ENCODE results near the gene C19orf12. TPM values are rescaled to one million over a fixed set of nuclear protein-coding genes. Genes with fewer than 3 reads are reported as not detected.

The C19orf12 gene
- total RNA-seq, 5 donors from 2014 or later (not counting 1 experiment from before 2014, with no cell fraction given): 25.1 to 38.7 (median 34.2) TPM

DNA sequence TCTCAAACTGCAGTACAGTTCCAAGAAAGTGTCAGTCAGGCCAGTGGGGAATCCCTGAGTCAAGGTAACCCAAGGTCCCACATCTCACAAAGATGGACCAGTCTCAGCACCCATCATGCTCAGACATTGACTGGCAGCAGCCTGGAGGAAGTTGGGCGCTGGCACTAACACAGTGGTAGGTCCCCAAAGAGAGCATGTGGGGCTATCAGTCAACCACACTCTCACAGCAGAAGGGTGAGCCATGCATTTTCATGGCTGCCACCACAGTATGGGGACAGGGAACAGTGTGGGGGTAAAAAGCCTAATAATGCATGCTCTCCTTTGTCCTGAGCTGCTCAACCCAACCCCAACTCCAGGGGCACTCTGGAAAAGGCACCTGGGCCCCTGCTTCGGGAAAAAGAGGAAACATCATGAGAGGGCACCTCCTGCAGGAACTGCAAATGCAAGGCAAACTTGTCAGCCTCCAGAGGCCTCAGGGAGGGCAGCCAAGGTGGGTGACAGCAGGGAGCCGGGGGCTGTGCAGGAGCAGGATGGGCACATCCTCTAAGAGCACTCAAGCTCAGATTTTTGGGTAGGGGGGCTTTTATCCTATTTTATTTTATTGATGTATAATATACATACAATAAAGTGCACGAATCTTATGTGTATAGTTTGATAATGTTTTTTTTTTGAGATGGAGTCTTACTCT, 59.3 kb downstream of the C19orf12 start:
- Histone ChIP-seq H3K9me3 (no peaks in the 10 kb centered on the region), H3K27ac (ENCODE audit: low read length) (no peak overlapping the region), H3K4me3 (ENCODE audit: control insufficient read depth in 1 of 2, extremely low read depth in 1 of 2, low read length in 1 of 2) (no peak overlapping the region), H3K36me3 (ENCODE audit: control insufficient read depth in 2 of 2, extremely low read depth in 1 of 2, insufficient read depth in 1 of 2, low read length in 1 of 2) (no peaks in the 10 kb centered on the region), H3K27me3 (replicated peaks in 1 of 2; ENCODE audit: control insufficient read depth in 2 of 2, extremely low read depth in 1 of 2, insufficient read depth in 2 of 2, low read length in 1 of 2) (no peaks in the 10 kb centered on the region), H3K4me1 (ENCODE audit: control insufficient read depth in 1 of 2, extremely low read depth in 1 of 2, insufficient read depth in 2 of 2, low read length in 2 of 2) (peaks cover 7 to 15% of the 10 kb centered on the region in 2 experiments)
- CTCF ChIA-PET: interaction anchor here in 1 of 2 donors (0.7 kb wide), 1 partner anchor 16 kb away, joined by 3 read pairs; no protein-coding TSS in a partner anchor
- H3K36me3 Mint-ChIP-seq: no peaks in the 10 kb centered on the region
- H3K4me3 Mint-ChIP-seq: no peak overlapping the region
- DNase-seq (no peak), ATAC-seq (replicated peaks in 1 of 4) (no peak)
- POLR2A ChIA-PET: no interaction called here
- WGBS (ENCODE audit: insufficient coverage): 33% methylated on average over 1 of the region's 4 CpGs
- H3K4me1 Mint-ChIP-seq: peaks cover 11 to 25% (median 15%) of the 10 kb centered on the region in 3 donors
- H3K27me3 Mint-ChIP-seq: no peaks in the 10 kb centered on the region
- no peaks in the 10 kb centered on the region for H3K9me3 Mint-ChIP-seq
- no peak overlapping the region for H3K27ac Mint-ChIP-seq

DNA sequence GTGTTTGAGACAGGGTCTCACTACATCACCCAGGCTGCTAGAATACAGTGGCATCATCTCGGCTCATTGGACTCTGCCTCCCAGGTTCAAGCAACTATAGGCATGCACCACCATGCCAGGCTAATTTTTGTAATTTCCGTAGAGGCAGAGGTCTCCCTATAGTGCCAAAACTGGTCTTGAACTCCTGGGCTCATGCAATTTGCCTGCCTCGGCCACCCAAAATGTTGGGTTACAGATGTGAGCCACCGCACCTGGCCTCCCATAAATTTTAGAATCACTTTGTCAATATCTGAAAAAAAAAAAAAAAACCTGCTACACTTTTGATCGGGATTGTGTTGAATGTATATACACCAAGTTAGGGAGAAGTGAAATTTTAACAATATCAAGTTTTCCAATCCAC, 61.7 kb downstream of the C19orf12 start:
- H3K4me1 Mint-ChIP-seq: peaks cover 8 to 16% (median 13%) of the 10 kb centered on the region in 3 donors
- Histone ChIP-seq H3K4me1 (ENCODE audit: control insufficient read depth in 1 of 2, extremely low read depth in 1 of 2, insufficient read depth in 2 of 2, low read length in 2 of 2) (peaks cover 0 to 5% of the 10 kb centered on the region in 2 experiments), H3K36me3 (ENCODE audit: control insufficient read depth in 2 of 2, extremely low read depth in 1 of 2, insufficient read depth in 1 of 2, low read length in 1 of 2) (no peaks in the 10 kb centered on the region), H3K4me3 (ENCODE audit: control insufficient read depth in 1 of 2, extremely low read depth in 1 of 2, low read length in 1 of 2) (no peak overlapping the region), H3K9me3 (no peaks in the 10 kb centered on the region), H3K27ac (ENCODE audit: low read length) (no peak overlapping the region), H3K27me3 (replicated peaks in 1 of 2; ENCODE audit: control insufficient read depth in 2 of 2, extremely low read depth in 1 of 2, insufficient read depth in 2 of 2, low read length in 1 of 2) (no peaks in the 10 kb centered on the region)
- ChIA-PET POLR2A (no interaction called here), CTCF (no interaction called here)
- H3K27me3 Mint-ChIP-seq: no peaks in the 10 kb centered on the region
- H3K4me3 Mint-ChIP-seq: no peak overlapping the region
- 86% methylated on average over 1 of the region's 5 CpGs for WGBS (ENCODE audit: insufficient coverage)
- ATAC-seq (replicated peaks in 1 of 4): no peak
- H3K27ac Mint-ChIP-seq: no peak overlapping the region
- no peaks in the 10 kb centered on the region for H3K36me3 Mint-ChIP-seq
- no peak for DNase-seq
- H3K9me3 Mint-ChIP-seq: no peaks in the 10 kb centered on the region

DNA sequence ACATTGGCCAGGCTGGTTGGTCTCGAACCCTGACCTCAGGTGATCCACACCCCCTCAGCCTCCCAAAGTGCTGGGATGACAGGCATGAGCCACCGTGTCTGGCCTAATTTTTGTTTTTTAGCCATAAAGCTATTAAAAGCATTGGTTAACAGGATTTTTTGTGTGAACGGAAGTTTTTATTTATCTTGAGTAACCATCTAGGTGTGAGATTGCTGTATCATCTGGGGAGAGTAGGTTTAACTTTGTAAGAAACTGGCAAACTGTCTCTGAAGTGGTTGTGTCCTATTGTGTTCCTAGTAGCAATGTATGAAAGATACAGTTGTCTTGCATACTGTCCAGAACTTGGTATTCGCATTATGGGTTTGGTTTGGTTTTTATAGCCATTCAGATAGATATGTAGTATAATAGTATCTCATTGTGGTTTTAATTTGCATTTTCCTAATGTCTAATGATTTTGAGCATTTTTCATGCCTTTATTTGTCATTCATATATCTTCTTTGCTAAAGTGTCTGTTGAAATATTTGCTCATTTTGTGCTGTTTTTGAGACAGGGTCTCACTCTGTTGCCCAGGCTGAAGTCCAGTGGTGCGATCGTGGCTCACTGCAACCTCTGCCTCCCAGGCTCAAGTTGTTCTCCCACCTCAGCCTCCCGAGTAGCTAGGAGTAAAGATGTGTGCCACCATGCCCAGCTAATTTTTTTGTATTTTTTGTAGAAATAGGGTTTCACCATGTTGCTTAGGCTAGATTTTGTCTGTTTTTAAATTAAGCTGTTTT, 63.3 kb downstream of the C19orf12 start:
- no peak overlapping the region for H3K4me3 Mint-ChIP-seq
- ATAC-seq (replicated peaks in 1 of 4) (no peak), DNase-seq (no peak)
- Histone ChIP-seq H3K4me3 (ENCODE audit: control insufficient read depth in 1 of 2, extremely low read depth in 1 of 2, low read length in 1 of 2) (no peak overlapping the region), H3K27ac (ENCODE audit: low read length) (no peak overlapping the region), H3K36me3 (ENCODE audit: control insufficient read depth in 2 of 2, extremely low read depth in 1 of 2, insufficient read depth in 1 of 2, low read length in 1 of 2) (no peaks in the 10 kb centered on the region), H3K4me1 (ENCODE audit: control insufficient read depth in 1 of 2, extremely low read depth in 1 of 2, insufficient read depth in 2 of 2, low read length in 2 of 2) (peaks cover 0 to 5% of the 10 kb centered on the region in 2 experiments), H3K9me3 (no peaks in the 10 kb centered on the region), H3K27me3 (replicated peaks in 1 of 2; ENCODE audit: control insufficient read depth in 2 of 2, extremely low read depth in 1 of 2, insufficient read depth in 2 of 2, low read length in 1 of 2) (no peaks in the 10 kb centered on the region)
- no peaks in the 10 kb centered on the region for H3K27me3 Mint-ChIP-seq
- no peaks in the 10 kb centered on the region for H3K9me3 Mint-ChIP-seq
- POLR2A ChIA-PET: no interaction called here
- H3K4me1 Mint-ChIP-seq: peaks cover 8 to 16% (median 13%) of the 10 kb centered on the region in 3 donors
- CTCF ChIA-PET: no interaction called here
- 85% methylated on average over 5 of the region's 7 CpGs for WGBS (ENCODE audit: insufficient coverage)
- H3K36me3 Mint-ChIP-seq: no peaks in the 10 kb centered on the region
- no peak overlapping the region for H3K27ac Mint-ChIP-seq

- ATAC-seq (replicated peaks in 1 of 4): no peak
Measured at GRCh38 chr19:29650772-29651387, 64.2 kb downstream of the C19orf12 start.

More at GRCh38 chr19:29650772-29651387, 64.2 kb downstream of the C19orf12 start:
- DNase-seq: no peak
- Histone ChIP-seq H3K27me3 (replicated peaks in 1 of 2; ENCODE audit: control insufficient read depth in 2 of 2, extremely low read depth in 1 of 2, insufficient read depth in 2 of 2, low read length in 1 of 2) (no peaks in the 10 kb centered on the region), H3K36me3 (ENCODE audit: control insufficient read depth in 2 of 2, extremely low read depth in 1 of 2, insufficient read depth in 1 of 2, low read length in 1 of 2) (no peaks in the 10 kb centered on the region), H3K27ac (ENCODE audit: low read length) (no peak overlapping the region), H3K4me3 (ENCODE audit: control insufficient read depth in 1 of 2, extremely low read depth in 1 of 2, low read length in 1 of 2) (no peak overlapping the region), H3K4me1 (ENCODE audit: control insufficient read depth in 1 of 2, extremely low read depth in 1 of 2, insufficient read depth in 2 of 2, low read length in 2 of 2) (peaks cover 4 to 9% of the 10 kb centered on the region in 2 experiments), H3K9me3 (no peaks in the 10 kb centered on the region)
- Mint-ChIP-seq H3K27ac (no peak overlapping the region), H3K27me3 (no peaks in the 10 kb centered on the region), H3K4me3 (no peak overlapping the region), H3K4me1 (peaks cover 13 to 20% (median 19%) of the 10 kb centered on the region in 3 donors), H3K36me3 (no peaks in the 10 kb centered on the region), H3K9me3 (no peaks in the 10 kb centered on the region)
- WGBS (ENCODE audit: insufficient coverage): no CpG with 5 or more reads among the region's 7 CpGs
- ChIA-PET CTCF (interaction anchor here in 1 of 2 donors (0.6 kb wide), 2 partner anchors 320 to 846 kb away, joined by 4 read pairs; no protein-coding TSS in a partner anchor), POLR2A (no interaction called here)

Other genes starting within 250 kb of the C19orf12 start
- not detected for gene VSTM2B, start 189.3 kb downstream of the C19orf12 start, total RNA-seq
- 10 to 100 TPM; 43.7 to 59.6 (median 55.5) TPM for gene POP4, start 109.0 kb downstream of the C19orf12 start, total RNA-seq
- gene PLEKHF1, start 49.8 kb downstream of the C19orf12 start, total RNA-seq: 10 to 100 TPM; 13.2 to 42.6 (median 34.5) TPM
- 10 to 100 TPM in 1 of 5 donors, 1 to 10 TPM in 4; 4.1 to 10.1 (median 6.0) TPM for gene CCNE1, start 96.7 kb upstream of the C19orf12 start, total RNA-seq
- 10 to 100 TPM; 69.0 to 84.8 (median 75.7) TPM for gene URI1, start 227.0 kb upstream of the C19orf12 start, total RNA-seq